Brain pericyte (primary cell): ENCODE data around the gene CDC42BPB.

ENCODE experiments used
- DNase-seq: peaks from one replicate; pipeline ENCODE4 v3.0.0-alpha.2; 2012; ENCODE audit warnings: low read depth, low spot score

Gene CDC42BPB

GRCh38 chr14:103073876-103074728 is 16.8 kb upstream of the CDC42BPB start:
- no peak for DNase-seq

DNA sequence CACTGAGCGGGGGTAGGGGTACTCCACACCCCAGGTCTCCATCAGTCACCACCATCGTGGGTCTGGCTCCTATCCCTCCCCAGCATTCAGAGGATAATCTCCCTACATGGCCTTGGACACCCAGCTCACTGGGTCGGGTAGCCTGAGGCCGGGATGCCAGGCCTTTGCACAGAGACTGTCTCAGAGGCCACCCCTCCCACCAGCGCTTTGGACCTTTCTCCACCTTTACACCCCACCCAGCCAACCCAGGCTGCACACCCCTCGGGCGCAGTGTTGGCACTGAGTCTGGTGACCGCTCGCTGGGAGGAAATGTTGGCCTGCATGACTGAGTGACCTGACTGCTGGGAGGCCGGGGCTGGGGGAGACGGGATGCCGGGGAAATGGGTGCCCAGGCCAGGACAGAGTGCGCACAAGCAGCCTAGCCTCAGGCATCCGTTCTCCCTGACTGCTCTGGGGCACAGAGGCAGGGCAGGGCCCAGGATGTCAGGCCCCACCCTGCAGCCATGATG is 16.1 kb upstream of the CDC42BPB start:
- DNase-seq = no peak

- no peak for DNase-seq
These were observed 15.4 kb upstream of the CDC42BPB start for GRCh38 chr14:103072595-103073366.

DNA sequence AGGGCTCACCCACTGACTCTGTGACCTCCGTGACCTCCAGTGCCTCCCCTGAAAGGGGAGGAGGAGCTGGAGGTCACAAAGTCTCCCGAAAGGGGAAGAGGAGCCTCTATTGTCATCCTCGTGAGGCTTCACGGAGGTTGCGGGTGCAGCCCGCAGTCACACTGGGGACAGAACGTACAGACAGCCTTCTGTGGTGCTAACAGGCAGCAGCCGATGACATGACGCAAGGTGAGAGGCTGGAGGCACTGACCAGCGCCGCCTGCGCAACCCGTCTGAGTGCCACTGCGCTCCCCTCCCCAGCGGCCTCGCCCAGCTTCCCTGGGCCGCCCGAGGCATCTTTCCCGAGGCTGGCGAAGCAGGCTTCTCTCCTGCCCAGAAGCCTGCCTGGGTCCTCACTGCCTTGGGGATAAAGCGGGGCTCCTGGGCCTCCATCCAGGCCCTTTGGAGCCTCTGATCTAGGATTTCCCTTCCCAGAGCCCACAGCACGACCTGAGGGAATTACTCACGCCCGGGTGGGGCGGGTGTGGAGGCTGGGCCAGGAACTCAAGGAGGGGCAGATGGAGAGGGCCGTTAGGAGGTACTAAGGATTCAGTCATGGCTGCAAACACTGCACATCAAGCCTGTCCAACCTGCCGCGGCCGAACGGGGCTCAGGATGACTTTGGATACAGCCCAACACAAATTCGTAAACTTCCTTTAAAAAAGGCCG is 14.3 kb upstream of the CDC42BPB start:
- DNase-seq = no peak

DNA sequence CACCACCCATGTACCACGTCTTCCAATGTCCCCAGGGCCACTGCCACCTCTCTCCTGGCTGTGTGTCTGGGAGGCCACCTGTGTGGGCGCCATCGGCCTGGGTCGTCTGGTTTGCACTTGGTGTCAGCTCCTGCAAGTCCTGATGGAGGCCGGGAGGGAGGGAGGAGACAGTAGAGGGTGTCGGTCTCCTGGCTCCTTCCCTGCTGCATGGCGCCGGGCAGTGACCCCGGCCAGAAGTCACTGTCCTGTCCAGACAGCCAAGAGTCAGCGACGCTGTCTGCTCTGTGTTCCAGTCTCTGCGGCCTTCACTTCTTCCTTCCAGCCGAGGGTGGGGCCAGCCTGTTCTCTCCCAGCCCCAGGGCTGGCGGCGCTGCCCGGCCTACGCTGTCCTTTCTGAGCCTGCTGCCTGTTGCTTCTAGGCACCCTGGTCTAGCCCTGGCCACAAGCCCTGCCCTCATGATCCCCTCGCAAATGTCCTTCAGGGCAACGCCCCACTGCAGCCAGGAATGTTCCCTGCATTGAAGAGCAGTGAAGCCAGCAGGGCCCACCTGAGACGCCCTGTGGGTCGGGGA is 13.7 kb upstream of the CDC42BPB start:
- no peak for DNase-seq

DNA sequence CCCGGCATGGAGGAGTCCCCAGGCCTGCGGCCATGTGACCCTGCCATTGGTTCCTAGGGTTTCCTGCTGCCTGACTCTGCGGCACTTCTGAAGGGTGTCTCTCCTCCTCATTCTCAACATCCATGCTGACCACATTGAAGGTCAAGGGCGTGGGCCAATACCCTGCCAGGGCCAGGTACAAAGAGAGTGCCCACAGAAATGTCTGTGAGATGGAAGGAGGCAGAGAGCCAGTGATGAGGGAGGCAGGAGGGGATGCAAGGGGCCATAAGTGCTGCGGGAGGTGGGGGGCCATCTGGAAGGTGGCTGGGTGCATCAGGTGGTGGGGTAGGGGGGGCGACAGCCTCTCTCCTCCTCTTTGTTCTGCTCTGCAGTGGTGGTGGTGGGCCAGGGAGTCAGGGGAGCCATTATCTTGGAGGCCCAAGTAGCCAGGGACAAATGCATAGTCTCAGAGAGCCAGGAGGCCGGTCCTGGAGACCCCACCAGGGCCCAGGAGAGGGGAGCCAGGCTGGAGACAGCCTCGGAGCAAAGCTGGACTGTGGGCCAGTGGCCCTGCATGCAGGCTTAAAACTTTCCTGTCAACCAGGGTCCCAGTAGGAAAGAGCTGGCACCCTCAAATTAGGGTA is 13.0 kb upstream of the CDC42BPB start:
- no peak for DNase-seq

GRCh38 chr14:103068351-103069073 is 11.2 kb upstream of the CDC42BPB start:
- DNase-seq = no peak

DNA sequence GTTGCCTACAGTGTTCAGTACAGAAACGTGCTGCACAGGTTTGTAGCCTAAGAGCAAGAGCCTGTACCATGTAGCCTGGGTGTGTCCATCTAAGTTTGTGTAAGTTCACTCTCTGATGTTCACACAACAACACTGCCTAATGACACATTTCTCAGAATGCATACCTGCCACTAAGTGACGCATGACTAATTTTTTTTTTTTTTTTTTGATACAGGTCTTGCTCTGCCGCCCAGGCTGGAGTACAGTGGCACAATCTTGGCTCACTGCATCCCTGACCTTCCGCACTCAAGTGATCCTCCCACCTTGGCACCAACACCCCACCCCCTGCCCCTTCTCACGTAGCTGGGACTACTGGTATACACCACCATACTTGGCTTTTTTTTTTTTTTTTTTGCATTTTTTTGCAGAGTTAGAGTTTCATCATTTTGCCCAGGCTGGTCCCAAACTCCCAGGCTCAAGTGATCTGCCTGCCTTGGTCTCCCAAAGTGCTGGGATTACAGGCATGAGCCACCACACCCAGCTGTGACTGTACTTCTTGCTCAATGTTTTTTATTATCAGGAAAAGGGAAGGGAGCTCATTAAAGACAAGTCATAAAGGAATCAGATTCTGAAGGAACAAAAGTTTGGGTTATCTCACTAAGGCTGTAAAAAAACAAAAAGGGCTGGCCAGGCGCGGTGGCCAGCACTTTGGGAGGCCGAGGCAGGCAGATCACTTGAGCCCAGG is 10.0 kb upstream of the CDC42BPB start:
- DNase-seq = no peak

DNA sequence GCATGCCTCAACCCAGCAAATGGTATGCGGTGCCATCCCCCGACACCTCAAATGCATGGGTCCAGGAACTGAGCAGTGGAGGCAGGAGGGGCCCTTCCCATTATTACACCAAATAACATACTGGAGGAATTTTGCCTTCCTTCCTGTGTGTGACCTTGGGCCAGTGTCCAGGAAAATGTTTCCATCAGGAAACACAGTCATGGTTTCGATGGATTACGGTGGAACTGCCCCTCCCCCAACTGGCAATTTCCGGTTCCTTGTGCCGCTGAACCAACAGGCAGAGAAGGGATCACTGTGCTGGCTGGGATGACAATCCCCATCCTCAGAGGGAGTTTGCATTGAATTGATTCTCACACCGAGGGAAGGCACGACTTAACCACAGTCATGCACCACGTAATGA is 9.1 kb upstream of the CDC42BPB start:
- no peak for DNase-seq

DNA sequence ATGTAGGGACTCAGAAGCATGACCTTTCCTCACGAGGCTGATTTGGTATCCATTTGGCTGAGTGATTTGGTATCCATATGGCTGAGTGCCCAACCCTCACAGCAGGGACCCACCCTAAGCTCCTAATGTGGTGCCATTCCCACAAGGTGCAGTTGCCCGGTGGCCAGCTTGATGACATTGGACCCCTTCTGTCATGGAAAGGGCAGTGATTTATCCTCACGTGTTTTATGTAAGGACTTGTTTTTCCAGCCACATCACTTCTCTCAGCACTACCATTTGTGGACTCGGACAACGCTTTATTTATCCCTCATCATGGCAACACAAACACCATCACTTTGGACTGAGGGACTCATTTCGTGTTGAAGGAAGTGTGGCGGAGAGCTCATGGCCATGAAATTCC is 8.5 kb upstream of the CDC42BPB start:
- no peak for DNase-seq

DNA sequence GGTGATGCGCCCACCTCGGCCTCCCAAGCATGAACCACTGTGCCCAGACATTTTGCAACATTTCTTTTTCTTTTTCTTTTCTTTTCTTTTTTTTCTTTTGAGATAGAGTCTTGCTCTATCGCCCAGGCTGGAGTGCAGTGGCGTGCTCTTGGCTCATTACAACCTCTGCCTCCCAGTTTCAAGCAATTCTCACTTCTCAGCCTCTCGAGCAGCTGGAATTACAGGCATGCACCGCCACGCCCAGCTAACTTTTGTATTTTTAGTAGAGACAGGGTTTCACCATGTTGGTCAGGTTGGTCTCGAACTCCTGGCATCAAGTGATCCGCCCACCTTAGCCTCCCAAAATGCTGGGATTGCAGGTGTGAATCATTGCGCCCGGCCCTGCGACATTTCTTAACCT is 7.6 kb upstream of the CDC42BPB start:
- DNase-seq = no peak

GRCh38 chr14:103064436-103064835 is 7.1 kb upstream of the CDC42BPB start:
- no peak for DNase-seq

- DNase-seq = no peak
These were observed 4.2 kb upstream of the CDC42BPB start for GRCh38 chr14:103061482-103061976.

DNA sequence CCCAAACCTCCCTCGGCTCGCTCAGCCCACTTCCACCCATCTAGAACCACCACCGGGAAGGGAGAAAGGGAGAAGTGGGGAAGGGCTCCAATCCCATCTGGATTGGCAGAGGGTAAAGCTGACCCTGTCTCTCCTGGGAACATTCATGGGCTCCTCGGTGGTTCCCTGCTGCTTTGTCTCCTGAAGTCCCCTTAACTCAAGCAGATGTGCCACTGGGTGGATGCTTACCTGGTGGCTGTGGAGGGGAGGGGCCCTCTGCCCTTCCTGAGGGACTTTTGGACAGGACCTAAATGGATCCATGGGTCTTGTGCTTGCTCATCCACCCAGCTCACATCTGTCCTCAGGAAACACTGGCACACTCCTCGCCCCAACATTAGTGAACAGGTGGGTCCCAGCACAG is 2.2 kb upstream of the CDC42BPB start:
- DNase-seq = no peak

- no peak for DNase-seq
These were observed 1.1 kb upstream of the CDC42BPB start for GRCh38 chr14:103058164-103059055.

DNA sequence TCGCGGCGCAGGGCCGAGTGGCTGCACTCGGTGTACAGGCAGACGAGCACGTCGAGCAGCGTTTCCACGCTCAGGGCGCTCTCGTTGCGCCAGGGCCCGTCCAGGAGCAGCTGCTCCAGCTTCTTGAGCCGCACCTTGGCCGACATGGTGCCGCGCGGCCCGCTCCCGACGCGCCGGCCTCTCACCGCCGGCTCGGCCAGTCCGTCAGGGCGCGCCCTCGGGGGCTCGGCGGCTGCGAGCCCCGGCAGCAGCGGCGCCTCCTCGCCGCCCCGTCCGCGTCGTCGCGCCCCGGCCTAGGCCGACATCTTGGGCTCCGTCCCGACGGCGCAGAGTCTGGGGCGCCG is 349 bp downstream of the CDC42BPB start:
- no peak for DNase-seq

GRCh38 chr14:103056322-103057027 is 874 bp downstream of the CDC42BPB start:
- no peak for DNase-seq

DNA sequence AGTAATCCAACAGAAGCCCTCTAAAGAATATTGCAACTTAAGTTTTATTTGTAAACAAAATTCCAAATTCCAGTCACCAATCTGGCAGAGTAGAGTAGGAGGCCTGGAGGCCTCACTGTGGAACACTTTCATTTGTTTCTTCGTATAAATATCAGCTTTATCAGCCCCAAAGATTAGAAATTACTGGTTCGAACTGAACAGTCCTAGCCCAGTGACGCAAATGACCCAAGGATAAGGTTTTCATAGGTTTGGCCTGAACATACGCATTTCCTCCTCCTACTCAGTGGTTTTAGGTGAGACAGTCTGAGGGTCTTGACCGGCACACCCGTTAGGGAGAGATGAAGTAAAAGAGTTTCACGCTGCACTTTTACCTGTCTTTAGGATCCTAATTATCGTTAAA is 1.7 kb downstream of the CDC42BPB start:
- DNase-seq = no peak
